ENCODE data around the gene ARHGEF3. TPM values are rescaled to one million over a fixed set of nuclear protein-coding genes. Genes with fewer than 3 reads are reported as not detected.
"Not testable (repeated sequence)": the region's sequence is repeated elsewhere in the genome, so short reads cannot be mapped to it uniquely, and the experiment has no call there.

The ARHGEF3 gene
- total RNA-seq, 1 experiment from 2014 or later, result 10.2 TPM

DNA sequence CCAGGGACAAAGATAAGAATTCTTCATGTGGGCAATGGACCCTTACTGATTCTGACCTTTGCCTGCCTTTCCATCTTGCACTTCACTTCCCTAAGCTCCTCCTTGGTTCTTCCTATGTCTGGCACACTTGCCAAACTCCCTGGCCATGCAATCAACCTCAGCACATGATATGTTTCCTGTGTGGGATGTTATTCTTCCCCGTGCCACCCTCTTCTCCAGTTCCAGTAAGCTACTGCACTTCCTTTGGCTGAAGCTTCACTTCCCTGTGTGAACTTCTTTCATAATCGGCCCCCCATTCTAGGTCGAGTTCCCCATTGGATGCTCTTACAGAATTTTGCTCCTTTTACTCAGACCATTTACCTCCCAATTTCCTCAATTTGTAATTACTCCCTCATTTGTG is 108.0 kb downstream of the ARHGEF3 start:
- H3K36me3 Mint-ChIP-seq (ENCODE audit: insufficient read depth, unreplicated experiment), result no peaks in the 10 kb centered on the region
- Histone ChIP-seq H3K4me1 (peaks cover 7% of the 10 kb centered on the region; the same call in 1 of the 2 replicates), H3K27me3 (replicated peaks; ENCODE audit: control insufficient read depth, insufficient read depth, low read length) (no peaks in the 10 kb centered on the region), H3K9me3 (no peaks in the 10 kb centered on the region), H3K4me3 (ENCODE audit: low read depth, low read length) (no peak overlapping the region), H3K36me3 (ENCODE audit: control insufficient read depth, insufficient read depth, low read length) (no peaks in the 10 kb centered on the region)
- no peaks in the 10 kb centered on the region for H3K4me1 Mint-ChIP-seq (ENCODE audit: low read depth, unreplicated experiment)
- BruUV-seq (replicated peaks), result no TSS peak
- DNase-seq, result no peak
- no peaks in the 10 kb centered on the region for H3K27me3 Mint-ChIP-seq (ENCODE audit: insufficient read depth, unreplicated experiment)
- no peaks in the 10 kb centered on the region for H3K9me3 Mint-ChIP-seq (ENCODE audit: unreplicated experiment)
- ChIA-PET POLR2A (no interaction called here), CTCF (no interaction called here)
- H3K27ac Mint-ChIP-seq (ENCODE audit: unreplicated experiment), result no peak overlapping the region
- intact Hi-C loops (cut with micrococcal nuclease; ENCODE audit: unreplicated experiment), result no loop called here
- no peak for TF ChIP-seq CTCF (IDR thresholded peaks at IDR 0.05; ENCODE audit: insufficient read depth in 1 of 2, low read depth in 1 of 2, low read length in 1 of 2, severe bottlenecking in 1 of 2, unreplicated experiment in 1 of 2)
- H3K4me3 Mint-ChIP-seq (ENCODE audit: unreplicated experiment), result no peak overlapping the region

DNA sequence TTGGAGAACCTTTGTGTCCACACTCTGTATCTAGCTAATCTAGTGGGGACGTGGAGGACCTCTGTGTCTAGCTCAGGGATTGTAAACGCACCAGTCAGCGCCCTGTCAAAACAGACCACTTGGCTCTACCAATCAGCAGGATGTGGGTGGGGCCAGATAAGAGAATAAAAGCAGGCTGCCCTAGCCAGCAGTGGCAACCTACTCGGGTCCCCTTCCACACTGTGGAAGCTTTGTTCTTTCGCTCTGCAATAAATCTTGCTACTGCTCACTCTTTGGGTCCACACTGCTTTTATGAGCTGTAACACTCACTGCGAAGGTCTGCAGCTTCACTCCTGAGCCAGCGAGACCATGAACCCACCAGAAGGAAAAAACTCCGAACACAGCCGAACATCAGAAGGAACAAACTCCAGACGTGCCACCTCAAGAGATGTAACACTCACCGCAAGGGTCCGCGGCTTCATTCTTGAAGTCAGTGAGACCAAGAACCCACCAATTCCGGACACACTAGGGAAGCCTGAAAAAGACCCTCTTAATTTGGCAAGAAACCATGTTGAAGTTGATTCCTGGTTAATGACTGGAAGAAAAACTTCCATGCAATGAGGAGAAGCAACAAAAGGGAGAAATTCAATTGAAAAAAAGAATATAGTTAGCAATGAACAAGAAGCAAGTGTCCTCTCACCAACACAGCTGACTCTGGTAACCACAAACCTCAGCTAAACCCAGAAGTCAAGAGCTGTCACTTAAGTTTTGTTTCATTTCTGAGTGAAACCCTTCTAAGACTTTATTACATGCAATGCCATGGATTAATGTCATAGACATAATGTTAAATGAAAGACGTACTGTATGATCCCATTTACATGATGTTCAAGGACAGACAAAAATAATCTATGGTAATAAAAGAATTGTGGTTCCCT is 109.0 kb downstream of the ARHGEF3 start:
- H3K36me3 ChIP-seq (ENCODE audit: control insufficient read depth, insufficient read depth, low read length); H3K4me1 Mint-ChIP-seq (ENCODE audit: low read depth, unreplicated experiment); H3K4me3 Mint-ChIP-seq (ENCODE audit: unreplicated experiment); H3K27me3 ChIP-seq (replicated peaks; ENCODE audit: control insufficient read depth, insufficient read depth, low read length); POLR2A ChIA-PET; H3K4me1 ChIP-seq; CTCF ChIA-PET; H3K36me3 Mint-ChIP-seq (ENCODE audit: insufficient read depth, unreplicated experiment); H3K27me3 Mint-ChIP-seq (ENCODE audit: insufficient read depth, unreplicated experiment); H3K9me3 ChIP-seq; H3K4me3 ChIP-seq (ENCODE audit: low read depth, low read length); intact Hi-C loops (cut with micrococcal nuclease; ENCODE audit: unreplicated experiment); H3K9me3 Mint-ChIP-seq (ENCODE audit: unreplicated experiment); H3K27ac Mint-ChIP-seq (ENCODE audit: unreplicated experiment); DNase-seq: not testable (repeated sequence)
- TSS peak; percentile 88 for BruUV-seq (replicated peaks)

DNA sequence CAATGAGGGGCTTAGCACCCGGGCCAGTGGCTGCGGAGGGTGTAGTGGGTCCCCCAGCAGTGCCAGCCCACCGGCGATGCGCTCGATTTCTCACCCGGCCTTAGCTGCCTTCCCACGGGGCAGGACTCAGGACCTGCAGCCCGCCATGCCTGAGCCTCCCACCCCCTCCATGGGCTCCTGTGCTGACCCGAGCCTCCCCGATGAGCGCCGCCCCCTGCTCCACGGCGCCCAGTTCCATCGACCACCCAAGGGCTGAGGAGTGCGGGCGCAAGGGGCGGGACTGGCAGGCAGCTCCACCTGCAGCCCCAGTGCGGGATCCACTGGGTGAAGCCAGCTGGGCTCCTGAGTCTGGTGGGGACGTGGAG is 109.8 kb downstream of the ARHGEF3 start:
- H3K4me1 Mint-ChIP-seq (ENCODE audit: low read depth, unreplicated experiment); DNase-seq; H3K27me3 Mint-ChIP-seq (ENCODE audit: insufficient read depth, unreplicated experiment); H3K4me1 ChIP-seq; H3K4me3 Mint-ChIP-seq (ENCODE audit: unreplicated experiment); POLR2A ChIA-PET; H3K9me3 ChIP-seq; BruUV-seq (replicated peaks); H3K27me3 ChIP-seq (replicated peaks; ENCODE audit: control insufficient read depth, insufficient read depth, low read length); H3K9me3 Mint-ChIP-seq (ENCODE audit: unreplicated experiment); intact Hi-C loops (cut with micrococcal nuclease; ENCODE audit: unreplicated experiment); H3K4me3 ChIP-seq (ENCODE audit: low read depth, low read length); H3K36me3 ChIP-seq (ENCODE audit: control insufficient read depth, insufficient read depth, low read length); H3K27ac Mint-ChIP-seq (ENCODE audit: unreplicated experiment); H3K36me3 Mint-ChIP-seq (ENCODE audit: insufficient read depth, unreplicated experiment): not testable (repeated sequence)
- CTCF ChIA-PET, result interaction anchor here (0.6 kb wide), 1 partner anchor 223 kb away, joined by 4 read pairs; no protein-coding TSS in a partner anchor

DNA sequence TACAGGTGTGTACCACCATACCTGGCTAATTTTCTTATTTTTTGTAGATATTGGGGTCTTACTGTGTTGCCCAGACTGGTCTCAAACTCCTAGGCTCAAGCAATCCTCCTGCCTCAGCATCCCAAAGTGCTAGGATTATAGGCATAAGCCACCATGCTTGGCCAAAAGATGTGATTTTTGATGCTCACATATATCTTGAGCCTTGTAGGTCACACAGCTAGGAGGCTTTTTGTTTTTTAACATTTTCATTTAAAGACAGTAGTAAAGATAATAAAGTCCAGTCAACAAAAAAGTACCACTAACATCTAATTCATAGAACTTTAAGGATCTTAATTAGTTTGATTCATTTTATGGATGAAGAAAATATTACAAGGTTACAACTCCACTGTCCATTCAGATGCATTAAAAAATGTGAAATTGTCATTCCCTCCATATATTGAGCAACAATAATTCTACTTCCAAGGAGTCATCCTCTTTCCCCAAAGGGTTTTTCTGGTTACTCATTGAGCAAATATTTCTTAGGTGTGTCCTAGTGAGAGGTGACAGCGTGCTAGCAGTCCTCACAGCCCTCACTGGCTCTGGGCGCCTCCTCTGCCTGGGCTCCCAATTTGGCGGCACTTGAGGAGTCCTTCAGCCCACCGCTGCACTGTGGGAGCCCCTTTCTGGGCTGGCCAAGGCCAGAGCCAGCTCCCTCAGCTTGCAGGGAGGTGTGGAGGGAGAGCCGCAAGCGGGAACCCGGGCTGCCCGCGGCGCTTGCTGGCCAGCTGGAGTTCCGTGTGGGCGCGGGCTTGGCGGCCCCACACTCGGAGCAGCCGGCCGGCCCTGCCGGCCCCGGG is 110.4 kb downstream of the ARHGEF3 start:
- Histone ChIP-seq H3K36me3 (ENCODE audit: control insufficient read depth, insufficient read depth, low read length) (no peaks in the 10 kb centered on the region), H3K4me3 (ENCODE audit: low read depth, low read length) (no peak overlapping the region), H3K4me1 (peaks cover 7% of the 10 kb centered on the region; the same call in 1 of the 2 replicates), H3K27me3 (replicated peaks; ENCODE audit: control insufficient read depth, insufficient read depth, low read length) (no peaks in the 10 kb centered on the region), H3K9me3 (no peaks in the 10 kb centered on the region)
- intact Hi-C loops (cut with micrococcal nuclease; ENCODE audit: unreplicated experiment), result no loop called here
- Mint-ChIP-seq H3K27me3 (ENCODE audit: insufficient read depth, unreplicated experiment) (no peaks in the 10 kb centered on the region), H3K4me3 (ENCODE audit: unreplicated experiment) (no peak overlapping the region), H3K4me1 (ENCODE audit: low read depth, unreplicated experiment) (no peaks in the 10 kb centered on the region), H3K36me3 (ENCODE audit: insufficient read depth, unreplicated experiment) (no peaks in the 10 kb centered on the region), H3K9me3 (ENCODE audit: unreplicated experiment) (no peaks in the 10 kb centered on the region), H3K27ac (ENCODE audit: unreplicated experiment) (no peak overlapping the region)
- no peak for TF ChIP-seq CTCF (IDR thresholded peaks at IDR 0.05; ENCODE audit: insufficient read depth in 1 of 2, low read depth in 1 of 2, low read length in 1 of 2, severe bottlenecking in 1 of 2, unreplicated experiment in 1 of 2)
- ChIA-PET POLR2A (no interaction called here), CTCF (interaction anchor here (0.6 kb wide), 1 partner anchor 222 kb away, joined by 4 read pairs; no protein-coding TSS in a partner anchor)
- no TSS peak for BruUV-seq (replicated peaks)
- DNase-seq, result peak in 1 of 2 experiments; percentile 25
